ENCODE results near the gene TMBIM1.

DNA sequence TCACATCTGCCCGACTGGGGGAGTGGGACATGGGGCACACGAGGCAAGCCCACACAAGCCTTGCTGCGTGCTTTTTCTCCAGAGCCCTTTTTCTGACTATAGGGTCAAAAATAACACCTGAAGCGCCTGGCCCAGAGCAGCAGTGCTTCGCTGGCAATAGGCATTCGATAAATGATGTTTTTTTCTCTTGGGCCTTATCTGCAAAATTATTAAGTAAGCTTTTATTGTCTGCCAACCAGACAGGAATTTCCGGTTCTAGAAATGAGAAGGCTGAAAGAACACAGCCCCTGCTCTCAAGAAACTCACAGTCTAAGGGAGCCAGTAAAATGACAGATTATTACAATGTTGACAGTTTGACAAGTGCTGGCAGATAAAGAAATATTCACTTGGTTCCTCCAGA is 2.7 kb upstream of the TMBIM1 start:
- TF ChIP-seq, protein P1, sequence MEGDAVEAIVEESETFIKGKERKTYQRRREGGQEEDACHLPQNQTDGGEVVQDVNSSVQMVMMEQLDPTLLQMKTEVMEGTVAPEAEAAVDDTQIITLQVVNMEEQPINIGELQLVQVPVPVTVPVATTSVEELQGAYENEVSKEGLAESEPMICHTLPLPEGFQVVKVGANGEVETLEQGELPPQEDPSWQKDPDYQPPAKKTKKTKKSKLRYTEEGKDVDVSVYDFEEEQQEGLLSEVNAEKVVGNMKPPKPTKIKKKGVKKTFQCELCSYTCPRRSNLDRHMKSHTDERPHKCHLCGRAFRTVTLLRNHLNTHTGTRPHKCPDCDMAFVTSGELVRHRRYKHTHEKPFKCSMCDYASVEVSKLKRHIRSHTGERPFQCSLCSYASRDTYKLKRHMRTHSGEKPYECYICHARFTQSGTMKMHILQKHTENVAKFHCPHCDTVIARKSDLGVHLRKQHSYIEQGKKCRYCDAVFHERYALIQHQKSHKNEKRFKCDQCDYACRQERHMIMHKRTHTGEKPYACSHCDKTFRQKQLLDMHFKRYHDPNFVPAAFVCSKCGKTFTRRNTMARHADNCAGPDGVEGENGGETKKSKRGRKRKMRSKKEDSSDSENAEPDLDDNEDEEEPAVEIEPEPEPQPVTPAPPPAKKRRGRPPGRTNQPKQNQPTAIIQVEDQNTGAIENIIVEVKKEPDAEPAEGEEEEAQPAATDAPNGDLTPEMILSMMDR (IDR thresholded peaks at IDR 0.05; ENCODE audit: low read length), result no peak
- no peak for TF ChIP-seq EZH2 (optimal IDR thresholded peaks at IDR 0.05; ENCODE audit: low read depth, low read length)

Measured in MM.1S (cell line).